ENCODE results near the gene HEXD.
A peak's percentile ranks its signal among the peaks of the same experiment; 100 is the strongest.

Gene HEXD

GRCh38 chr17:82438401-82439193 lies 20.4 kb downstream of the HEXD start:
- no peak; the same call in 2 of the 3 replicates for ATAC-seq
- TF ChIP-seq ZC3H10 (CRISPR knock-in tag; IDR thresholded peaks at IDR 0.05) = no peak

GRCh38 chr17:82439194-82439828 lies 21.2 kb downstream of the HEXD start:
- ATAC-seq = peak; percentile 1; the same call in 1 of the 3 replicates
- no peak for TF ChIP-seq ZNF70 (CRISPR knock-in tag; IDR thresholded peaks at IDR 0.05)
- no peak for TF ChIP-seq CSDC2 (CRISPR knock-in tag; IDR thresholded peaks at IDR 0.05)
- no peak for TF ChIP-seq BACH2 (CRISPR knock-in tag; IDR thresholded peaks at IDR 0.05; ENCODE audit: borderline replicate concordance)
- no peak for TF ChIP-seq ZFP3 (CRISPR knock-in tag; IDR thresholded peaks at IDR 0.05)
- TF ChIP-seq PATZ1 (CRISPR knock-in tag; IDR thresholded peaks at IDR 0.05; ENCODE audit: borderline replicate concordance) = no peak
- no peak for TF ChIP-seq TOX (CRISPR knock-in tag; IDR thresholded peaks at IDR 0.05; ENCODE audit: borderline replicate concordance)

- ATAC-seq = no peak; the same call in 1 of the 3 replicates
- no peak for TF ChIP-seq ZNF565 (CRISPR knock-in tag; conservative IDR thresholded peaks at IDR 0.05; ENCODE audit: low read depth)
- TF ChIP-seq ZFP3 (CRISPR knock-in tag; IDR thresholded peaks at IDR 0.05) = no peak
- no peak for TF ChIP-seq POU6F1 (CRISPR knock-in tag; IDR thresholded peaks at IDR 0.05; ENCODE audit: borderline replicate concordance, low read depth)
These were observed 21.8 kb downstream of the HEXD start for GRCh38 chr17:82439829-82440365.

GRCh38 chr17:82440469-82440981 lies 22.4 kb downstream of the HEXD start:
- no peak for ATAC-seq
- TF ChIP-seq OSR1 (CRISPR knock-in tag; IDR thresholded peaks at IDR 0.05) (no peak), CSDC2 (CRISPR knock-in tag; IDR thresholded peaks at IDR 0.05) (no peak), ZNF565 (CRISPR knock-in tag; conservative IDR thresholded peaks at IDR 0.05; ENCODE audit: low read depth) (no peak), SNAI2 (CRISPR knock-in tag; IDR thresholded peaks at IDR 0.05) (no peak), TSHZ2 (CRISPR knock-in tag; IDR thresholded peaks at IDR 0.05) (no peak), BACH2 (CRISPR knock-in tag; IDR thresholded peaks at IDR 0.05; ENCODE audit: borderline replicate concordance) (no peak), CREB5 (CRISPR knock-in tag; IDR thresholded peaks at IDR 0.05; ENCODE audit: low read depth) (no peak), ZFP3 (CRISPR knock-in tag; IDR thresholded peaks at IDR 0.05) (no peak), ZNF70 (CRISPR knock-in tag; IDR thresholded peaks at IDR 0.05) (no peak), ZC3H10 (CRISPR knock-in tag; IDR thresholded peaks at IDR 0.05) (no peak), ARNTL (CRISPR knock-in tag; IDR thresholded peaks at IDR 0.05; ENCODE audit: borderline replicate concordance, low read depth) (no peak)
